KOPT-K1 (cell line): ENCODE data around the gene SESN3.
"Not testable (repeated sequence)": the region's sequence is repeated elsewhere in the genome, so short reads cannot be mapped to it uniquely, and the experiment has no call there.

Experiments used
- H3K27ac ChIP-seq: fragments of 200-600 bp; sonication (generic); 2 replicates; pipeline ENCODE4 v1.5.1; 2016; ENCODE audit warnings: antibody characterized with exemption, mild to moderate bottlenecking, low read depth, low read length; ENCODE audit not compliant: poor library complexity, severe bottlenecking
- H3K36me3 ChIP-seq: fragments of 200-600 bp; sonication (generic); 2 replicates; pipeline ENCODE4 v1.5.1; 2017; ENCODE audit warnings: antibody characterized with exemption, mild to moderate bottlenecking, low read length, moderate library complexity; ENCODE audit not compliant: insufficient read depth
- H3K9me3 ChIP-seq: fragments of 200-600 bp; sonication (generic); 2 replicates; pipeline ENCODE4 v1.5.1; 2017; ENCODE audit warnings: antibody characterized with exemption, low read length, mild to moderate bottlenecking; ENCODE audit not compliant: insufficient read depth, poor library complexity, severe bottlenecking

The SESN3 gene

DNA sequence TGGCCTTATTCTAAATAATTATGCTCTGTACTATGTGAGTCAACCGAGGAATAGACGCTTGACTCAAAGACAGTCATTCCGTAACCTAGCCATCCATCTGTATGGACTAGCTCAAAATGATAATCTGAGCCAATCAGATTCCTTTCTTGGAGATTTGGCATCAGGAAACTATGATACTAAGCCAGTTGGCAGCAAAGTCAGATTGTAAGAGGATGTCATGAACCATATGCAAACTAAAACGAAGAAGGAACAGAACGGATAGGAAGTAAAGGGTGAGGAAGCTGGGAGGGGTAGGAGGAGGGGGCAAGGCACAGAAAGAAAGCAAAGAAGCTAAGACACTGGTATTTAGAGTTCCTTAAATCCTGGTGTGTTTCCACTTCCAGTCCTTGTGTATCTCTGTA, 10.7 kb upstream of the SESN3 start:
- Histone ChIP-seq H3K27ac (no peak overlapping the region), H3K9me3 (no peaks in the 10 kb centered on the region), H3K36me3 (no peaks in the 10 kb centered on the region)

DNA sequence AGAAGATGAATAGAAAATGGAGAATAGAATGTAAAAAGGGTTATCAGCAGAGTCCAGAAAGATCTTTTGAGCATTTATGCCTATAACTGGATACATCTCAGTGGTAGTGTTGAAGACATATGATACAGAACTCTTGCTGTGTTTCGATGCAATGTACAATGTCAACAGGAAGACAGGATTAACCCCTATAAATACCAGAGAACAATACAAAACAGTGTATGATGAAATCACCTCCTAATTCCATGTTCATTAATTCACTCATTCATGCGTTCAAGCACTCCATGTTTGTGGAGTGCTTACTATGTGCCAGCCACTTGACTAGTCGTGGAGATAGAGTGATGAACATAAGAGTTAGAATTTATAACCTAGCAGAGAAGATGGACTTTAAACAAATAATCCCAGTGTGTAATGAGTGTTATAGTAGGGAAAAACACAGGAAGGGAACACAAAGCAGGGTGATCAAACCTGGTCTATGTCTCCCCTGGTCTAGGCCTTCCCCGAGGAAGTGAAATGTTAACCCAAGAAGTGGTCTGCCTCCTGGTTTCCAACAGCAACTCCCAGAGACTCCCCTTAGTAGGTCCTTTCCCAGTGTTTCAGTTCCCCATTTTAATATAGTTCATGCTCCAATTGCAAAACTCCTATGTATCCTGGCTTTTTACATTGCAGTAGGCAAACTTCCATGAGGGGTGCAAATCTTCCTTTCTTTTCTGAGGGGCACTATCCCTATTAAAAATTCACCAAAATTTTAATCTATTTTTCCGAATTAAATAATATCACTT, 9.1 kb upstream of the SESN3 start:
- H3K36me3 ChIP-seq = no peaks in the 10 kb centered on the region
- H3K9me3 ChIP-seq = no peaks in the 10 kb centered on the region
- H3K27ac ChIP-seq = no peak overlapping the region

DNA sequence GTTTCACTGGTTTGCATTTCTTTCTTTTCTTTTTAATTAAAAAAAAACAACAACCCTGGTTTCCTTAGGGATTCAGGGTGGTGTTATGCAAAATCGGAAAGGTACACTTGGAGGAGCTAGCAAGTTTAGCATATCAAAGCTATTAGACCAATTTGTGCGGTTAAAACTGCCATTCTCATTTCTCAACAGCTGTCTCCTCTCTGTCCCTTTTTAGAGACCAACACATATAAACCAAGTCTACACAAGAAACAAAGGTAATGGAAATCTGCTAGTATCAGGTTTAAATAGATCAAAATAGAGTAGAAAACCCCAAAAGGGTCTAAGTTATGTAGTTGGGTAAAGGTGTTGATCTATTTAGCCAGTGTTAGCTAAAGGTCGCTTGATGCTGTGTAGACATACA, 1.7 kb upstream of the SESN3 start:
- no peak overlapping the region for H3K27ac ChIP-seq
- no peaks in the 10 kb centered on the region for H3K9me3 ChIP-seq
- H3K36me3 ChIP-seq = no peaks in the 10 kb centered on the region

DNA sequence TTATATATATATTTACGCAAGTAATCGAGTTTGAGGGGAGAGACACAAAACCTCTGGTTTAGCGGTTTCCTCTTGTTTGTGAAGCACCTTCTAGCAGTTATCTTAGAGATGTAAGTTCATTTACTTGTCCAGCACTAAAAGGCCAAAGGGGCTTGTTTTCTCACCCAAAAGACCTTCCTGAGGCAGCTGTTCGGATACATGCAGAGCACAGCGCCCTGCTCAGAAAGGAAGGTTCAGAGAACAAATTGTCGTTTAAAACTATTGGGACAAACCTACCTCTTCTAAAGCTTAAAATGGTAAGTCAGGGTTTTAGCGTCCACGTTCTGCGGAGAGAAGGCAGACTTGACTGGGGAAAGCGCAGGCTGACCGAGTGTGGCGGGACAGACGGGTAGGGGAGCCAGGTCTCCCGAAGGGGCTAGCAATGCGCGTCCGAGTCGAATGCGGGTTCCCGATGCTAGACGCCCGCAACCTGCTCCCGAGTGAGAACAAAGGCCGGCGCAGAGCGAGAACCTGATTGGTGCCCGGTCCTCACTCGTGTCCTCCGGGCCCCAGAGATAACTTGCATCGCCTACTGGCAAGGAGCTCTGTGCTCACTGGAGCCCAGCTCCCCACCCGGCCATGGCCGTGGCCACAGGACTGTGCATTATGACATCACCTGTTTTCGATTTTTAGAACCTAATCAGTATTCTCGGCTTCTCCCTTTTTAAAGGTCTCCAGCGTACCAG, 1.0 kb upstream of the SESN3 start:
- no peaks in the 10 kb centered on the region for H3K36me3 ChIP-seq
- no peak overlapping the region for H3K27ac ChIP-seq
- no peaks in the 10 kb centered on the region for H3K9me3 ChIP-seq

DNA sequence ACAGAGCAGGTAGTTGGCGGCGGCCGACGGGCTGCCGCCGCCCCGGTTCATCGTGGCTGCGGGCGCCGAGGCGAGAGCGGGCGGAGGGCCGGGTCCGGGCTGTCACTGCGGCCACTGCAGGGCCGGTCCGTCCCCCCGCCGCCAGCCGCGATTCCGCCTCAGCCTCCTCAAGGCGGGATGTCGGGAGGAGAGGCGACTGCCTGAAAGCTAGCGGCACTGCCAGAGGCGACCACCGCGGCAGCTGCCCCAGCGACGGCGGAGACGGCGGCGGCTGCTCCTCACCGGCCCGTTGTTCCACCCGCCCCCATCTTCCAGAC, 234 bp downstream of the SESN3 start:
- H3K9me3 ChIP-seq = no peaks in the 10 kb centered on the region
- no peak overlapping the region for H3K27ac ChIP-seq
- H3K36me3 ChIP-seq = no peaks in the 10 kb centered on the region

DNA sequence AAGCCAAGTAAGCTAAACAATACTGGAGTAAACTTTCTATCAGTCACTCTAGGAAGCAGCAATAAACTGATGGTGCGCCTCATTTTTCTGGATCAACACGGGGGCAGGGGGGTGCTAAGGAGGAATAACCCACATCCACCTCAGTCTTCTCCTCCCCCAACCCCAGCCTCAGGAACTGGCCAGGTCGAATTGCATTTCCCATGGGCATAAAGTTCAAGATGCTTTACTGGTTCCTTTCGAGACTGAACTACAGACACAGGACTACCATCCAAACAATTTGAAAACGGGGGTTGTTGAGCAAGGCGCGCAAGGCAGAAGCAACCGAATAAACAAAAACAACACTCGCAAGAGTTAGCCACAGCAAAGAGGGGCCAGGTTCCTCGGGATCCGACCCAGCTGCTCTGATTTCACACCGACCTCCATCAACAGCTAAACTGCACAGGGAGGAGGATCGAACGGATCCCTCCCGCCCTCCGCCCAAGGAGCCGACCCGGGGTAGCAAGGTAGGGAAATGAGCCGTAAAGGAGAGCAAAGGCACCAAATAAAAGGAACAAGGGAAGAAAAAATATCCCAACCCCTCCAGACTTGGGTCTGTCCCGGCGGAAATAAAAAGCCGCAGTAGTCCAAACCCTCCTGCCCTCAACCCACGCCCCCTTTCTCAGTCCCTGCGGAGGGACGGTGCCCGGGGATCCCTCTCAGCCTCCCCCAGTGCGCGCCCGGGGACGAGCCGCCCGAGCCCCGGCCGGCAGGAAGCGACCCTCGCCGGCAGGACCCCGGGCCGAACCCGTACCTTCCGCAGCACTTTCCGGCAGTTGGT, 801 bp downstream of the SESN3 start:
- no peaks in the 10 kb centered on the region for H3K36me3 ChIP-seq
- no peak overlapping the region for H3K27ac ChIP-seq
- H3K9me3 ChIP-seq = no peaks in the 10 kb centered on the region

DNA sequence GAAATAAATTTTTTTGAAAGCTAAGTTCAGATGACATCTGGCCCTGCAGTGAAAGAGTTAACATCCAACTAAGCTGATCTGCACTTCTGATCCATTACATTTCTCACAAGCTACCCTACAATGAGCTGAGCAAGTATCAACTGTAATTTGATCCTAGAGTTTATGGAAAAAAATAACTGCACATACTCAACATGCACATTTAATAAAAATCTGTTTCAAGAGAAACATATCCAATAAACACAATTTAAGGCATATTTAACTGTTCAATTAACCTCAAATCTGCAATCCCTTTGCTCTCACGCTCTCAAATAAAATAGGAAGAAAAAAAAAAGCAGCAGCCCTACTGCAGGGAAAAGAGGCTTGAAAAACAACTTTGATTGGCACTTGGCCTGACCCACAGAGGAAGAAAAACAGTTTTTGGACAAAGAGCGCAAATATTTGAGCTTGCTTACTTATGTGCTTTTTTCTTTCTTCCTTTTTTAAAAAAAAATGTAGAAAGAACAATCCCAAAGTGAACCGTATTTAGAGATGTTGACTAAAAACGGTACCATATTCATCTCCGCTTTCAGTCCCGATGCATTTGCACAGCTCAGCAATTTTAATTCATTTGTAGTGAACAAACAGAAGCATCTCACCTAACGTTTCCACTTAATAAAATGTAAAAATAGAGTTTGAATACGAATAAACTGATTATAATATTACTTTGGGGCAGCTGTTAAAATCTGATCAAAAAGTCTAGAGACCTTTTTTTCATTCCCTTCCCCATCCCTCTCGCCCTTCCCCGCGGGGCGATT, 1.6 kb downstream of the SESN3 start:
- H3K9me3 ChIP-seq = peaks cover 7% of the 10 kb centered on the region
- H3K27ac ChIP-seq = no peak overlapping the region
- no peaks in the 10 kb centered on the region for H3K36me3 ChIP-seq

DNA sequence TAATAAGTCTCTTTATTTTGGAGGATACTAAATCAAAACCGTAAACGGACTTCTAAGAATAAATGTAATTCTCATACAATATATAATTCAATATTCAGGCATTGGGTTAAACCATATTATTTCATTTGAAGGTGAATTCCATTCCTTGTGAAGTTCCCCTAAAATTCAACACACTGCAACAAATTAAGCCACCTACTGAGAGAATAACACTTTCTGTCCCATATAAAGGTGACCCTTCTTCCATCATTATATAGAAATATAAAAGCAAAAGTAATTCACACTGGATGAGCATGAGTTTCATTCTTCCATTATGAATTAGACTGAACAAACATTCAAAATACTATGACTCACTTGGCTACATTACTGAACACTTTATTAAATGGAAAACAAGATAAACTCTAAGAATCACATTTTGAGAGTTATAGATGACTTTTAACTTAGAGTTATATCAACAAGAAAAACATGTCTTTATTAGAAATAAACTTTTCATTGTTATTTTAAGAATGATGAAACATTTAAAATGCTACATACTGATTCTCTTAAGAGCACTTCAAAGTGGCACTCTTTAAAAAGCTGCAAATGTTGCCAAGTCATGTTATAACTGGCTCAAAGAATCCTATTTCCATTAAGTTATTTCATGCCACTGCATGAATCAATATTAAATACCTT, 2.8 kb downstream of the SESN3 start:
- H3K36me3 ChIP-seq = no peaks in the 10 kb centered on the region
- H3K27ac ChIP-seq = no peak overlapping the region
- peaks cover 7% of the 10 kb centered on the region for H3K9me3 ChIP-seq

DNA sequence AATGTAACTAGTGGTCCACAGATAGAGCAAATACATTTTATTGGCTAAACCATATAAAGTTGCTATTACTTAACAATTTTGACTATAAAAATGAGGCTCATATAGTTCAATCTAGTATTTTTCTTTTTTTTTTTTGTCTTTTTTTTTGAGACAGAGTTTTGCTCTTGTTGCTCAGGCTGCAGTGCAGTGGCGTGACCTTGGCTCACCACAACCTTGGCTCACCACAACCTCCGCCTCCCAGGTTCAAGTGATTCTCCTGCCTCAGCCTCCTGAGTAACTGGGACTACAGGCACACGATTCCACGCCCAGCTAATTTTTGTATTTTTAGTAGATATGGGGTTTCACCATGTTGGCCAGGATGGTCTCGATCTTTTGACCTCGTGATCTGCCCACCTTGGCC, 3.9 kb downstream of the SESN3 start:
- H3K36me3 ChIP-seq, H3K9me3 ChIP-seq, H3K27ac ChIP-seq: not testable (repeated sequence)

DNA sequence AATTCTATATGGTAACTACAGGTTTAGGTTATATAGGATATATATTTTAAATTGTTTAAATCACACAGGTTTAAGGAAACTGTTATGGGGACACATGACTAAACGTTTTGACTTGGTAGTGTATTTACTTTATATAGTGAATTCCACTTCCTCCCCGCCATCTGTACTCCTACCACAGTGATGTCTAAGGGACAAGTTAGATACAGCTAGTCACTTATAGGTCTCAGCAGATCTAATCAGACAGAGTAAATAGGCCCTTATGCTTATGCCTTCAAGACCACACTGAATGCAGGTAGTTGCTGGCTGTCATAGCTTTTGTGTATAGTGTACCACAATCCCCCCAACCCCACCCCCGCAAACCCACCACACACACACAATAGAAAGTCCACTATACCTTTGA, 8.2 kb downstream of the SESN3 start:
- Histone ChIP-seq H3K27ac (no peak overlapping the region), H3K9me3 (peaks cover 7% of the 10 kb centered on the region), H3K36me3 (no peaks in the 10 kb centered on the region)

DNA sequence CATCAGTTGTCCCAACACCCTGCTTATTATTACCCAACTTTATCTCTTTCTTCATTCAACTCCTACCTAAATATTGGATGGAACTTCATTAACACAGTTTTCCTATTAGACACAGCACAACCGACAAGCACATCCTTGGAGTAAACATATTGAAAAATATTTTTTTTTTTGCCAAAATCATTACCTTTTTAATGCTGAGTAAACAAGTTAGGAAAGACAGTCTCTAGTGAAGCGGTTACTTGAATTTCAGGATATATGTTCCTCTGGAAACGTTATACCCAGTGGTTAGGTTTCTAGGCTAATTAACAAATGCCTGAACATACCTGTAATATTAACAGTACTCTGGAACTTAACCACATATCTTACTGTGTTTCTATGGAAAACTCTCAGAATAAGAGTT, 11.4 kb downstream of the SESN3 start:
- H3K27ac ChIP-seq = no peak overlapping the region
- H3K9me3 ChIP-seq = peaks cover 2% of the 10 kb centered on the region
- H3K36me3 ChIP-seq = no peaks in the 10 kb centered on the region

DNA sequence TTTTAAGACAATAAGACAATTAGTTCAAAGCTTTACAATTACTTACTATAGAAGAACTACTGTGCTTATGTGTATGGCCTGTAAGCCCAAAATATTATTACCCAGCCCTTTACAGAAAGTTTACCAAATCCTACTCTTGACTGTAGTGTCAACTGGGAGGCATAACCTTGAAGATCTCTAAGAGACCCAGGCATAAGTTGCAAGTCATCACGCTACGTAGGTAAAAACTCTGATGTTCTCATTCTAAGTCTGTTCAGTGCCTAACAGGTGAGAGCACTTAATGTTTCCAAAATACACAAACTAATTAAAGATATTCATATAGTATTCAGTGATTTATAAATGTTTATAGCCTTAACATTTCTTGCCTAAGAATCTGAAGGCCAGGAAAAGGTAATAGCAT, 12.9 kb downstream of the SESN3 start:
- Histone ChIP-seq H3K9me3 (no peaks in the 10 kb centered on the region), H3K27ac (no peak overlapping the region), H3K36me3 (no peaks in the 10 kb centered on the region)

DNA sequence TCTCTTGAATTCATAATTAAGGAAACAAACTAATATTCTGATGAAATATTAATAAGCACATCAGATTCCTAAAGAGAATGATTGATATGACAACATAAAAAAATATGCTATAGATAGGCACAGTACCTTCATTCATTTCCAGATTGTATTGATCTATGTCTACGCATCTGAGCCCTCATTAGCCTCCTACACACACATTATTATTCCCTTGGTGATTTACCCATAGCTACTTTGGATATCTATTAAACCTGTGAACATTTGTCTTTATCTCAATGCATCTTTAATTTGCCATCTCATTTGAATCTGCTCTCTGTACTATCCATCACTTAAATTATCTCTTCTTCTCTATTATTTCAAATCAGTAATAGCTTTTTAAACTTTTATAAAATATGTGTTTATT, 18.4 kb downstream of the SESN3 start:
- Histone ChIP-seq H3K9me3 (no peaks in the 10 kb centered on the region), H3K36me3 (no peaks in the 10 kb centered on the region), H3K27ac (no peak overlapping the region)

DNA sequence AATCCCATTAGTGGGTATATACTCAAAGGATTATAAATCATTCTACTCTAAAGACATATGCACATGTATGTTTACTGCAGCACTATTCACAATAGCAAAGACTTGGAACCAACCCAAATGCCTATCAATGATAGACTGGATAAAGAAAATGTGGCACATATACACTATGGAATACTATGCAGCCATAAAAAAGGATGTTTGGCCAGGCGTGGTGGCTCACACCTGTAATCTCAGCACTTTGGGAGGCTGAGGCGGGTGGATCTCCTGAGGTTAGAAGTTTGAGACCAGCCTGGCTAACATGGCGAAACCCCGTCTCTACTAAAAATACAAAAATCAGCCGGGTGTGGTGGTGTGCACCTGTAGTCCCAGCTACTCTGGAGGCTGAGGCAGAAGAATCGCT, 21.5 kb downstream of the SESN3 start:
- not testable (repeated sequence) for H3K27ac ChIP-seq, H3K9me3 ChIP-seq, H3K36me3 ChIP-seq
